ENCODE measurements around the gene ERC1.

DNA sequence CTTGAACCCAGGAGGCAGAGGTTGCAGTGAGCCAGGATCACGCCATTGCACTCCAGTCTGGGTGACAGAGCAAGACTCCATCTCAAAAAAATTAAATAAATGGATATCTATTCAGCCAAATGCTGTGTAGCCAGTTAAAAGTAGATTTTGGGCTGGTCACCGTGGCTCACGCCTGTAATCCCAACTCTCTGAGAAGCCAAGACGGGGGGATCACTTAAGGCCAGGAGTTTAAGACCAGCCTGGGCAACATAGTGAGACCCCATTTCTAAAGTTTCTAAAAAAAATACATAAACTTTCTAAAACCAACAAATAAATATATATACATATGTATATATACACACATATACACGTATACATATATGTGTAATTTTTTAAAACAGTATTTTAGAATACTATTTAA, 414.6 kb downstream of the ERC1 start:
- TF ChIP-seq POLR2A (IDR thresholded peaks at IDR 0.05) (no peak), EP300 (IDR thresholded peaks at IDR 0.05) (no peak)
- TF ChIP-seq, protein P1, sequence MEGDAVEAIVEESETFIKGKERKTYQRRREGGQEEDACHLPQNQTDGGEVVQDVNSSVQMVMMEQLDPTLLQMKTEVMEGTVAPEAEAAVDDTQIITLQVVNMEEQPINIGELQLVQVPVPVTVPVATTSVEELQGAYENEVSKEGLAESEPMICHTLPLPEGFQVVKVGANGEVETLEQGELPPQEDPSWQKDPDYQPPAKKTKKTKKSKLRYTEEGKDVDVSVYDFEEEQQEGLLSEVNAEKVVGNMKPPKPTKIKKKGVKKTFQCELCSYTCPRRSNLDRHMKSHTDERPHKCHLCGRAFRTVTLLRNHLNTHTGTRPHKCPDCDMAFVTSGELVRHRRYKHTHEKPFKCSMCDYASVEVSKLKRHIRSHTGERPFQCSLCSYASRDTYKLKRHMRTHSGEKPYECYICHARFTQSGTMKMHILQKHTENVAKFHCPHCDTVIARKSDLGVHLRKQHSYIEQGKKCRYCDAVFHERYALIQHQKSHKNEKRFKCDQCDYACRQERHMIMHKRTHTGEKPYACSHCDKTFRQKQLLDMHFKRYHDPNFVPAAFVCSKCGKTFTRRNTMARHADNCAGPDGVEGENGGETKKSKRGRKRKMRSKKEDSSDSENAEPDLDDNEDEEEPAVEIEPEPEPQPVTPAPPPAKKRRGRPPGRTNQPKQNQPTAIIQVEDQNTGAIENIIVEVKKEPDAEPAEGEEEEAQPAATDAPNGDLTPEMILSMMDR (IDR thresholded peaks at IDR 0.05), result no peak

Data from tibial nerve (tissue), 4 donors.